GM18520 (cell line): Measurements from ENCODE around the gene LDLRAD4.

Experiments
- ATAC-seq: cut with Tn5 transposase; IDR thresholded peaks from one replicate; pipeline ENCODE4 v1.9.1; 2021; ENCODE audit not compliant: unreplicated experiment

Gene LDLRAD4

GRCh38 chr18:13524054-13524453 is 305.5 kb downstream of the LDLRAD4 start:
- ATAC-seq: no peak

- no peak for ATAC-seq
Measured at GRCh38 chr18:13524811-13525210, 306.3 kb downstream of the LDLRAD4 start.

GRCh38 chr18:13525381-13526029 is 306.9 kb downstream of the LDLRAD4 start:
- no peak for ATAC-seq

- no peak for ATAC-seq
Measured at GRCh38 chr18:13526519-13526918, 308.0 kb downstream of the LDLRAD4 start.

GRCh38 chr18:13527256-13527655 is 308.7 kb downstream of the LDLRAD4 start:
- no peak for ATAC-seq

- no peak for ATAC-seq
Measured at GRCh38 chr18:13527730-13528129, 309.2 kb downstream of the LDLRAD4 start.

GRCh38 chr18:13528739-13529392 is 310.3 kb downstream of the LDLRAD4 start:
- ATAC-seq: no peak

GRCh38 chr18:13530033-13530878 is 311.7 kb downstream of the LDLRAD4 start:
- ATAC-seq: no peak

- no peak for ATAC-seq
Measured at GRCh38 chr18:13530879-13531387, 312.4 kb downstream of the LDLRAD4 start.

- no peak for ATAC-seq
Measured at GRCh38 chr18:13531681-13532325, 313.2 kb downstream of the LDLRAD4 start.

GRCh38 chr18:13532406-13533075 is 314.0 kb downstream of the LDLRAD4 start:
- ATAC-seq: no peak

GRCh38 chr18:13534631-13535030 is 316.1 kb downstream of the LDLRAD4 start:
- ATAC-seq: no peak

GRCh38 chr18:13536578-13536977 is 318.0 kb downstream of the LDLRAD4 start:
- no peak for ATAC-seq

GRCh38 chr18:13537022-13537780 is 318.6 kb downstream of the LDLRAD4 start:
- ATAC-seq: no peak

- no peak for ATAC-seq
Measured at GRCh38 chr18:13538630-13539029, 320.1 kb downstream of the LDLRAD4 start.

GRCh38 chr18:13539050-13539449 is 320.5 kb downstream of the LDLRAD4 start:
- ATAC-seq: no peak

- no peak for ATAC-seq
Measured at GRCh38 chr18:13539843-13540476, 321.4 kb downstream of the LDLRAD4 start.

- ATAC-seq: no peak
Measured at GRCh38 chr18:13540477-13541182, 322.1 kb downstream of the LDLRAD4 start.
